Posterior vena cava (tissue), 2 donors: ENCODE results near the gene GPR55. TPM values are rescaled to one million over a fixed set of nuclear protein-coding genes. Genes with fewer than 3 reads are reported as not detected.
A peak's percentile ranks its signal among the peaks of the same experiment; 100 is the strongest.
"Not testable (repeated sequence)": the region's sequence is repeated elsewhere in the genome, so short reads cannot be mapped to it uniquely, and the experiment has no call there.

Source experiments
- DNase-seq: peaks from one replicate; pipeline ENCODE4 v3.0.0-alpha.2; 2020; ENCODE audit warnings: low spot score
- intact Hi-C, 2 donors: fragments of 100-400 bp; cut with DNase I; formaldehyde crosslinking; loops; one replicate each; pipeline versions ENCODE4 v1.14.1 to v1.14.2; 2022 to 2023
- long read RNA-seq, 2 donors: library from polyadenylated mRNA; unstranded; transcript quantifications; one replicate each; pipeline ENCODE4 v2.0.0, GENCODE V29; 2020 to 2021
- total RNA-seq, 2 donors: library from RNA; stranded (reverse); fragmentation: NEBNext Ultra II Directional; extraction: Animal tissue kit (Norgen Biotek cat#: 25700); gene quantifications; one replicate each; pipeline ENCODE4 v1.2.1, GENCODE V29; 2021
- donor health status: DM: yes; HTN: yes; CAD: no.
- donor health status: DM: yes; HTN: yes; CAD: no.

Gene GPR55, protein sequence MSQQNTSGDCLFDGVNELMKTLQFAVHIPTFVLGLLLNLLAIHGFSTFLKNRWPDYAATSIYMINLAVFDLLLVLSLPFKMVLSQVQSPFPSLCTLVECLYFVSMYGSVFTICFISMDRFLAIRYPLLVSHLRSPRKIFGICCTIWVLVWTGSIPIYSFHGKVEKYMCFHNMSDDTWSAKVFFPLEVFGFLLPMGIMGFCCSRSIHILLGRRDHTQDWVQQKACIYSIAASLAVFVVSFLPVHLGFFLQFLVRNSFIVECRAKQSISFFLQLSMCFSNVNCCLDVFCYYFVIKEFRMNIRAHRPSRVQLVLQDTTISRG
- under 1 TPM; 0.14 to 0.19 TPM for total RNA-seq
- long read RNA-seq, donor 1 = 0 reads
- long read RNA-seq, donor 2 = 0 reads

DNA sequence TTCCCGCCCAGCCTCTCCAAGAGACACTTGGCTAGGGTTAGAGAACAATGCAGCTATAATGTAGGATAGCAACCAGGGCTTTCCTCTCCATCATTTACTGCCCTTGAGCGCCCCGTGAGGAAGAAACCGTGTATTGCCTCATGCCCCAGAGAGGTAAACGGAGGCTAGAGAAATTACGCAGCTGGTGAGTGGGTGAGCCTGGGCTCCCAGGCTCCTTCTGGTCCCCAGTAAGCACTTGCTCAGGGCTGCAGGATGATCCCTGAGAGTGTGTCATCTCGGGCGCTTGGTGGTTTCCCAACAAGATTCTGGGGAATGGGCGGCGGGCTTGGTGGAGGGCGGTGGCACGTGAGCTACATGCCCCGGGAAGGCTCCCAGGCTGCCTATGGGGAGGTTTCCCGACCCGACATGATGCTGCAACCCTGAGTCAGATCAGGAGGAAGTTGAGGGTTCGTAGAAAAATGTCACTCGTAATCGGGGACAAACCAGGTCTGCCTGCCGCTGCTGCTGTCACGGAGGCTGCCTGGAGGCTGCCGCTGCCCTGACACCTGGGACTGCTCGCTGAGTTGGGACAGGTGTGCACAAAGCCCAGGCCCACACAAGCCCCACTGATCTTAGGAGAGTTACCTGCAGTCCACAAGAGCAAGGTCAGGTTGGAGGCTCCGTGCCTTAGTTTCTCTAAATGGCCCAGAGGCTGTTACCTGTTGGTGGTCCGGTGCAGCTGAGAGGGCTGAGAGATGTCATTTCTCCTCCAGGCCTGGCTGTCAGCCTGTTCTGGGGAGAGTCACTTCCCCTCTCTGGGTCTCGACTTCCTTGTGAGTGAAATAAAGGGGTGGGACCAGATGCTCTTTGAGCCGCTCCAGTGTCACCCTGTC is at the start of gene GPR55:
GPR55 (minus strand) TSS at position 773 of the 872 bp plus-strand sequence. CDS start 14,280 bp downstream, outside the sequence.
- DNase-seq = peak; percentile 75
- intact Hi-C loops = no loop called here

DNA sequence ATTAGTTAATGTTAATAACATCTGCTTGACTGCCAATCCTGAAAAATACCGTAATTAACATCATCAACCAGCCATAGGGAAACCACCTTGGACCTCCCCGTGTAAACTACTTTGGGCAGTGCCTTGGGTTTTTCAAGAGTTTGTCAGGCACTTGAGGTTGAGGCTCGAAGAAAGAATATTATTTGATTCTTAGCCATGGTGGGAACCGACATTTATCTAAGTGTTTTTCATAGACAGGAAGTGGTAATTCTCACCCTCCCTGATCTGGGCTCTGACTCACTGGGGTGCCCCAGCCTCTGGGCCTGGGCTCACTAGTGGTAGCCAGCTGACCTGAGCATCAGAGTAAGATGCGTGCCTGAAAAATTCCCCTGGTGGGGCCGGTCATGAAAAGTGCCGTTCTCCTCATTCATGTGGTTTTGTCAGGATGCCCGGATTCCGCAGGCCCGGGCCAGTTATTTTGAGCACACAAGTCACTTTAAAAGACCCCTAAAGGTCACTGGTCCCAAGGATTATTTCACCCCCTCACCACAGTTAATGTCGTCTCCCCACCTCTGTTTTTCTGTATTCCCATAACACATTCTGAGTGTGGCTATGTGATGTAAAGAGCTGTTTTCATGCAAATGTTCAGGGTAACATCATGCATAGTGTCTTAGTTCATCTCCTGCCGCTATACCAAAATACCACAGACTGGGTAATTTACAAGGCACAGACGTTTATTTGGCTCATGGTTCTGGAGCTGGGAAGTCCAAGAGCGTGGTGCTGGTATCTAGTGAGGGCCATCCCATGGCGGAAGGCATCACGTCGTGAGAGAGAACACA is 49.3 kb upstream of the GPR55 start:
- DNase-seq = no peak
- intact Hi-C loops = no loop called here

DNA sequence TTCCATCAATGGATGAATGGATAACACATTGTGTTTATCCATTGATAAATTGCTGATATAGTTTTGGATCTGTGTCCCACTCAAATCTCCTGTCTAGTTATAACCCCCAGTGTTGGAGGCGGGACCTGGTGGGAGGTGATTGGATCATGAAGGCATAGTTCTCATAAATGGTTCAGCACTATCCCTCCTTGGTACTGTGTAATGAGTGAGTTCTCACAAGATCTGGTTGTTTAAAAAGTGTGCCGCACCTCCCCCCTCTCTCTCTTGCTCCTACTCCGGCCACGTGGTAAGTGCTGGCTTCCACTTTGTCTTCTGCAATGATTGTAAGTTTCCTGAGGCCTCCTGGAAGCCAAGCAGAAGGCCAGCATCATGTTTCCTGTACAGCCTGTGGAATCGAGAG is 47.0 kb upstream of the GPR55 start:
- intact Hi-C loops = no loop called here
- DNase-seq = no peak

DNA sequence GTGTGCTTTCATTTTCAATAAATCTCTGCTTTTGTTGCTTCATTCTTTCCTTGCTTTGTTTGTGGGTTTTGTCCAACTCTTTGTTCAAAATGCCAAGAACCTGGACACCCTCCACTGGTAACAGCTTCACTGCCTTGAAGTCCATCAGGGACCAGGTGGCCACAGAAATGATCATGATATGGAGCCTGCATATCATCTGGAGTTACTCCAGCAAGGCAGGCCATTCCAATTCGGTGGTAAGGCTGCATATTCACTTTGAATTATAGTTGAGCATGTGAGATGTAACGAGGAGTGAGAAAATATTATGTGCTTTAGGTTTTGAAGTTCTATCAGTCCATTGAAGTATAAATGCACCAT is 44.6 kb upstream of the GPR55 start:
- no peak for DNase-seq
- intact Hi-C loops = no loop called here

DNA sequence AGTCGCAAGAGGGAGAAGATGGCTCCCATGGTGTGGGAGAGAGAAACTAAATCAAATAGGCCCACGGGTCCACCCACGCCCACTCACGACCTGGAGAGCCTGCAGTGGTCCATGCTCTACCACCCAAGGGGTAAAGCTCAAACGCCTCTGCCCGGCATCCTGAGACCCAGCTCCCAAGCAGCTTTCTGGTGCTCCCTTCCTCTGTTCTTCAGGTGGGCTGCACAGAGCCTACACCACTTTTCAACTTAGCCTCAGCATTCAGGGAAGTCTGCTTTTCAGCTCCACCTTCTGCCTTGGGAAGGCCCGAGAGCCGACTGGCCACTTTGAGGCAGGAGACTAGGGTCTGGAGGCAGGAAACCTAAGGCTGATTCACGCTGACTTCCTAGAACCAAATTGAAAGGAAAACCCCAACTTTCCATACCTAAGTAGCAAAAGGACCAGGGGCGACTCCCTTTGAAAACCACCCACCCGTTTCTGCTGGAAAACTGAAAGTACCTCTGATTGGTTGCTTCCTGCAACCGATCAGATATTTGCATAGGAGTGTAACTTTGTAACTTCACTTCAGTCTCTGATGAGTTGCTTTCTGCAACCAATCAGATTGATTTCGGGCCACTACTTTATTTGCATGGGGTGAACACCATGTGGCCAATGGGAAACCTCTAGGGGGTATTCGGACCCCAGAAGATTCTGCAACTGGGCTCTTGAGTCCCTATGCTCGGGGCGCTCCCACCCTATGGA is 44.0 kb upstream of the GPR55 start:
- intact Hi-C loops = no loop called here
- DNase-seq = no peak

DNA sequence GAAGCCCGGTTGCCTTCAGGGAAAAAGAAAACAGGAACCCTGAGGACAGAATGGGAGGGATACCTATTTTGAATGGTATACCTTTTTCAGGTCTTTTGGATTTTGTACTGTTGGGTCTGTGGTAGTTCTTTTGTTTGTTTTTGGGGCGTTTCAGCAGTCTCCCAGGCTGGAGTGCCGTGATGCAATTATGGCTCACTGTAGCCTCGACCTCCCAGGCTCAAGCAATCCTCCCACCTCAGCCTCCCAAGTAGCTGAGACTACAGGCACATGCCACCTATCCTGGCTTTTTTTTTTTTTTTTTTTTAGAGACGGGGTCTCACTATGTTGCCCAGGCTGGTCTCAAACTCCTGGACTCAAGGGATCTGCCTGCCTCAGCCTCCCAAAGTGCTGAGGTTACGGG is 43.3 kb upstream of the GPR55 start:
- intact Hi-C loops, DNase-seq: not testable (repeated sequence)

DNA sequence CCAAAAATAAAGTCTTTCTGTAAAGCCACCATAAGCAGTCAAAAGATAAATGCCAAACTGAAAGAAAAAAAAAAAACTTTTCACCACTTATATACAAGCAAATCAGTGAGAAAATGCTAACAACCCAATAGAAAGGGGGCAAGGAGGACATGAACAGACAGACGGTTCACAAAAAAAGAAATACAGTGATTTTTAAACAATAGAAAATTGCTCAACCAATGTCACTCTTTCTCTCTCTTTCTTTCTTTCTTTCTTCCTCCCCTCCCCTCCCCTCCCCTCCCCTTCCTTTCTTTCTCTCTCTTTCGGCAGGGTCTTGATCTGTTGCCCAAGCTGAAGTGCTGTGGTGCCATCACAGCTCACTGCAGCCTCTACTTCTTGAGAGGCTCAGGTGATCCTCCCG is 42.1 kb upstream of the GPR55 start:
- intact Hi-C loops = no loop called here
- no peak for DNase-seq

DNA sequence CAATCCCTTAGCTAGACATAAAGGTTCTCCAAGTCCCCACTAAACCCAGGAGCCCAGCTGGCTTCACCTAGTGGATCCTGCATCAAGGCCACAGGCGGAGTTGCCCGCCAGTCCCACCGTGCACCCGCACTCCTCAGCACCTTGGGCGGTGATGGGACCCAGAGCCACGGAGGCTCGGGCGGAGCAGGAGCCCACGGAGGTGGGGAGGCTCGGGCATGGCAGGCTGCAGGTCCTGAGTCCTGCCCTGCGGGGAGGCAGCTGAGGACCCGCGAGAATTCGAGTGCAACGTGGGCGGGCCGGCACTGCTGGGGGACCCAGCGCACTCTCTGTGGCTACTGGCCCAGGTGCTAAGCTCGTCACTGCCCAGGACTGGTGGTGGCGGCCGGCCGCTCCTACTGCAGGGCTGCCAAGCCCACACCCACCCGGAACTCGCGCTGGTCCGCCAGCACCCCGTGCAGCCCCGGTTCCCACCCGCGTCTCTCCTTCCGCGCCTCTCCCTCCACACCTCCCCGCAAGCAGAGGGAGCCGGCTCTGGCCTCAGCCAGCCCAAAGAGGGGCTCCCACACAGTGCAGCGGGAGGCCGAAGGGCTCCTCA is 39.2 kb upstream of the GPR55 start:
- intact Hi-C loops = no loop called here
- no peak for DNase-seq

DNA sequence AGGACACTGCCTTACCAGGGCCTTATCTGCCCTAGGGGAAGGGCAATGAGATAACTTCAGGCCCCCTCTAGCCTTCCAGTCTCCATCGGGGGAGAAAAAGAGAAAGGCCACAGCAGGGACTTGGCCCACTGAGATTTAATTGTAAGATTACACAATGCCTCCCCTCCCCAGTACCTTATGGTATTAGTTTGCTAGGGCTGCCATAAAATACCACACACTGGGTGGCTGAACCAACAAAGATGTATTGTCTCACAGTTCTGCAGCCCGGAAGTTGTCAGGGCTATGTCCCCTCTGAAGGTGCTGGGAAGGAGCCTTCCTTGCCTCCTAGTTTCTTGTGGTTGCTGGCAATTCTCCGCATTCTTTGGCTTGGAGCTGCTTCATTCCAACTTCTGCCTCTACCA is 36.0 kb upstream of the GPR55 start:
- intact Hi-C loops = no loop called here
- DNase-seq = no peak

DNA sequence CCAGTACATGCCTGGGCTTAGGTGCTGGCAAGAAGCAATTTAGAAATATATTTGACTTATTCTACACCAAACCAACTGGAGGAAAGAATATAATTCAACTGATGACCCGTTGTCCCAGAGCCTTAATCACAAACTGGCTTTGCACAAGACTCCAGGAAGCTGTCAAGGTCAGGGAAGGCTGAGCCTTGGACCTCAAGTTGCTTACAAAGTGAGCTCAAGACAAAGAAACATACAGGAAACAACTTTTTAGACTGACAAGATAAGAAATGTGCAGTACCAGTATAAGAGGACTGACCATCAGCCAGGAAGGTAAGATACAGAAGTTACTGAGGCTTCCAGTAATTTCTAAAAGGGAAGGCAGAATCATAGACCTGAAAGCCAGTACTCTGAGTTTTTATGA is 35.0 kb upstream of the GPR55 start:
- no peak for DNase-seq
- intact Hi-C loops = no loop called here

DNA sequence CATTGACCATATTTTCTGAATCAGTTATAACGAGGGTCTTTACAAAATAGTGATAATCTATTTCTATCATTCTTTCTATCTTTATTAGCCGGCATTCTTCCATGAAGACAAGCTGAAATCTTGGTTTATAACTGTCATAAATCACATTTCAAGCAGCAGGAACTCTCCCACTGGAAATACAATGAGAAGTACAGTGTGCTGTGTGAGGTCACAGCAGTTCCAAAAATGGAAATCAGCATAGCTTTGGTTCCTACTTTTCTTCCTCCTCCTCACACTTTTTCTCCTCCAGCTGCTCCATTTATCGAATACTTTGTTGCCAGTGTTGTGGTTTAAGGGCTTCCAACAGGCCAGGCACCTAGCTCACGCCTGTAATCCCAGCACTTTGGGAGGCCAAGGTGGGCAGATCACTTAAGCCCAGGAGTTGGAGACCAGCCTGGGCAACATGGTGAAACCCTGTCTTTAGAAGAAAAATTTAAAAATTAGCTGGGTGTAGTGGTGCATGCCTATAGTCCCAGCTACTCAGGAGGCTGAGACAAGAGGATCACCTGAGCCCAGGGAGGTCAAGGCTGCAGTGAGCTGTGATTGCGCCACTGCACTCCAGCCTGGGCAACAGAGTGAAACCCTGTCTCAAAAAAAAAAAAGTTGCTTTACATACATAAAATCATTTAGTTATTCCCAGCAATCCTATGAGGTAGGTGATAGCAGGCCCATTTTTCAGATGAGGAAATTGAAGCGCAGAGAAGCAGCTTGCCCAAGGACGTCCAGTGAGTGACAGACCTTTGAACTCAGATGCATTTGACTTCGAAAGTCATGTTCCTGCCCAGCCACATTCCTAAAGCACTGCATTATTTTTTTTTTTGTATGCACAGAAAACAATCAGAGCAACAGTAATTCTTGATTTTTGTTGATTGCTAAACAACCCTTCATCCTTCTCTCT is 34.0 kb upstream of the GPR55 start:
- intact Hi-C loops = no loop called here
- DNase-seq = no peak

DNA sequence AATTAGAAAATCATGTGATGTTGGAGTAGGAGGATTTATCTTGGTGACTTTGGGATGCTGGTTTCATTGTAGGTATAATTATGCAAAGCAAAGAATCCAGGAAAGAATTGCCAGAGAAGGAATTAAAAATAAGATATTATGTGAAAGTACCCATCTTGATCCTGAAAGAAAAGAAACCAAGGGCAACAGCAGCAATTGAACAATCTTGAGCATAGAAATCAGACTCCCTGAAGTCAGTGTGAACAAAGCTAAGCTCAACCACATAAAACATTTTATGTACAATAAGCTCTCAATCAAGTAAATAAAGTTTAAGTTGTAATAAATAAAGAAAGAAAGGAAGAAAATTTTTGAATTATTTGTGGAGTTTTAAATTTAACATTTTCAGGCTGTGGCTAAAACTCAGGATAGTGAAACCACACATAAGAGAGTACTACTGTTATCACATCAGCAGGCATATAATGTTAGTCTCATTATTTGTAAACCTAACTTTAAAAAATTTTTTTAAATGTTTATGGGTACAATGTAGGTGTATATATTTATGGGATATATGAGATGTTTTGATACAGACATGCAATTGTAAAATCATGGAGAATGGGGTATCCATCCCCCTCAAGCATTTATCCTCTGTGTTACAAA is 32.8 kb upstream of the GPR55 start:
- intact Hi-C loops = no loop called here
- no peak for DNase-seq

DNA sequence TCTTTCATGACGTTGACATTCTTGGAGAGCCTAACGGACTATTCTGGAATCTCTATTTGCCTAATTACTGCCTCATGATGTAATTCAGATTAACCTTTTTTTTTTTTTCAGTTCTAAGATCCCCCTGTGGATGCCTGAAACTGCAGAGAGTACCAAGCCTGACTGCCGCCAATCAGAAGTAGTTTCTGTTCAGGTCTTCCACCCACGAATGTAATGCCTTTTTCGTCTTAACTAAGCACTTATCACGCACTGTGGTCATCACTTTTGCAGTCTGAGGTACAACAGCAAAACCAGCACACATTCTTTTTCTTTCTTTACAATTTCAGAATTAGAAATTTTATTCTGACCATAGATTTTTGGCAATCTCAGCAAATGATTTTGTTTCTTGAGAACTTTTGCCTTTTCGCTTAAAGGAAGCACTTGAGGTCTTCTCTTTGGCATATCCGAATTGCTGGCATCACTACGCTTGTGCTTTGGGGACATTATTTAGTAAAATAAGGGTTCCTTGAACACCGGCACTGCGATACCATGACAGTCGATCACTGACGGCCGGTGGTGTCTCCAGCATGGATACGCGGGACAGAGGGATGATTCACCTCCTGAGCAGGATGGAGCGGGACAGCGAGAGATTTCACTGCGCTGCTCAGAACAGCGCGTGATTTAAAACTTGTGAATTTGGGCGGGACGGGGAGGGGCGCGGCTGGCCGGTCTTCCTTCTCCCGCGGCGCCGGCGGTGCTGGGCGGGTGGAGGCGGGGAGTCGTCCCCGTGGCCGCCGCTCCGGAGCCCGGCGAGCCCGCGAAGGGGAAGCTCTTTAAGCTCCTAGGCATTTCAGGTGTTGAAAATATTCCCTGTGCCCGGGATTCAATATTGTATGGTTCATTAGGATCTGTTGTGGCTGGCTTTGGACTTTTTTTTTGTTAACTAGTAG is 32.0 kb upstream of the GPR55 start:
- intact Hi-C loops = no loop called here
- DNase-seq = no peak

DNA sequence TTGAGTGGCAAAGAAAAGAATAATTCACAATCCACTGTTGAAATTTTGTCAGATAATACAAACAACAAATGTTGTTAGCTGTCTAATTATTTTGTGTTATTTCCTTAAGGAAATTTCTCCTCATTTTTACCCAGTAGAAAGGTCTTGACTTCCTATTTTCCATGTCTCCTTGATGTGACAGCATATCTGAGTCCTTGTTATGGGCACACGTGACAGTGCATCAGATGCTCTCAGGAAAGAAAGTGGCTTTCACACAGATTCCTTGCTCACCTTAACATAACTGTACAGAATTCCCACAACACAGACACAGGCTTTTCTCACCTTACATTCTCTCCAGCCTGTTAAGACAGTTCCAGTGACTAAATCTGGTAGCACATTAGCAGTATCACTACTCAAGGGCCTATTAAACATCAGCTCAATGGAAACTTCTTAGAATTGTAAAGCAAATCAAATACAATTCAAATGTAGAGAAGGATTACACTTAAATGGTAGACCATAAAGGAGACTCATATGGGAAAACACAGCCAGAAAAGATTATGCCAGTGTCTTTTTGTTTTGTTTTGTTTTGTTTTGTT is 30.2 kb upstream of the GPR55 start:
- intact Hi-C loops = loop anchor here in 1 of 2 donors (1.0 kb wide), 1 partner anchor 18 kb away; no protein-coding TSS in a partner anchor
- no peak for DNase-seq

DNA sequence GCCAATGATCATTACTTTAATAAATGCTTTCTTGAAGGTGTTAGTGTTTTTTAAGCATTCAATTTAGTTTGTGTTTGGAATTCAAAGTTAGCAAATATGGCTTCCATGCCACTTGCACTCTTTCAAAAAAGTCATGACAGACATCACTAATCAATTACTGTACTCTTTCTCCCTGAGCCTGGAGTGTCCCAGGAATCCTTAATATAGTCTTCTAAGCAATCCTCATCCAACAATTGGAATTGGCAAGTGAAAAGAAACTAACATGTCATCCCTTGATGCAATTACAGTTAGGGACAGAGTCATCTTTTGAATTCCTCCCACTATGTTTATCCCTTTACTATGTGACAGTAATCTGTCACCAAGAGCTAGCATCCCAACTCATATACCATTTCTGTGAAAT is 29.7 kb upstream of the GPR55 start:
- no peak for DNase-seq
- intact Hi-C loops = loop anchor here in 1 of 2 donors (1.0 kb wide), 1 partner anchor 17 kb away; no protein-coding TSS in a partner anchor

DNA sequence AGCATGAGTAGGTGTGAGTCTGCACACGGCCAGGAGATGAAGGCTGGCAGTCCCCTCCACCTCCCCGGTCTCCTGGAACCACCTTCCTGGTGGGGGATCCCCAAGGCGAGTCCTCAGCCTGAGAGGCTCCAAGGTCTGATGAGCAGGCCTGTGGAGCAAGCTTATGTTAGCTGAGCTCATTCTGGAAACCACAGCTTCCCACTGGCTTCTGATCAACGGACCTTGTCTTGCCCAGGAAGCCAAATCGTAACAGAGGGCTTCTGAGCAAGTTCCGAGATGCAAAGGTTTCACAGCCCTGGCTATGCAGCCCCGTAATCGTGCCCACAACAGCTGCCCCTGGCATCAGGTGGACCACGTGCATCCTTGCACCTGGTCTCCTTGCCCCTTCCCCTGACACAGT is 28.8 kb upstream of the GPR55 start:
- intact Hi-C loops = no loop called here
- DNase-seq = no peak
